OCI-LY7 (cell line): Measurements from ENCODE around the gene SUCLG1. TPM values are rescaled to one million over a fixed set of nuclear protein-coding genes. Genes with fewer than 3 reads are reported as not detected.
A peak's percentile ranks its signal among the peaks of the same experiment; 100 is the strongest.

Source experiments
- BruUV-seq: library from RNA; stranded (reverse); fragments of 400-500 nt; replicated peaks from 2 replicates; lab custom pipeline; 2021; lab: Mats Ljungman, UMichigan
- CTCF ChIA-PET: fragments of 300-600 bp; sonication (Branson Sonifier 250); formaldehyde crosslinking; loops from one replicate; lab custom pipeline; 2022; ENCODE audit warnings: antibody characterized with exemption; ENCODE audit not compliant: unreplicated experiment; lab: Charles Lee
- POLR2A ChIA-PET: fragments of 300-600 bp; sonication (Branson Sonifier 250); formaldehyde crosslinking; loops from one replicate; lab custom pipeline; 2022; ENCODE audit warnings: antibody characterized with exemption; lab: Charles Lee
- DNase-seq: peaks from one replicate; pipeline ENCODE4 v3.0.0-alpha.2; 2015; ENCODE audit warnings: low spot score
- H2AFZ ChIP-seq: fragments of 200-600 bp; sonication (generic), shearing (Covaris generic); 2 replicates; pipeline ENCODE4 v1.6.1; 2014; ENCODE audit warnings: mild to moderate bottlenecking, antibody characterized with exemption, low read length, moderate library complexity
- H3K27ac ChIP-seq: fragments of 200-600 bp; sonication (generic); 2 replicates; pipeline ENCODE4 v1.5.1; 2014; ENCODE audit warnings: mixed run types, low read depth, mild to moderate bottlenecking, moderate library complexity, low read length, inconsistent platforms; ENCODE audit not compliant: poor library complexity, severe bottlenecking
- H3K36me3 ChIP-seq: fragments of 200-600 bp; sonication (generic); 2 replicates; pipeline ENCODE4 v1.6.1; 2014; ENCODE audit warnings: mild to moderate bottlenecking, antibody characterized with exemption, low read length, moderate library complexity, mixed read lengths; ENCODE audit not compliant: insufficient read depth
- H3K4me1 ChIP-seq: fragments of 200-600 bp; sonication (generic); 2 replicates; pipeline ENCODE4 v1.5.1; 2014; ENCODE audit warnings: mild to moderate bottlenecking, low read length; ENCODE audit not compliant: insufficient read depth, poor library complexity, severe bottlenecking
- H3K4me2 ChIP-seq: fragments of 200-600 bp; sonication (generic); 2 replicates; pipeline ENCODE4 v1.6.1; 2014; ENCODE audit warnings: mild to moderate bottlenecking, low read length
- H3K4me3 ChIP-seq: fragments of 200-600 bp; sonication (generic); 2 replicates; pipeline ENCODE4 v1.5.1; 2014; ENCODE audit warnings: mild to moderate bottlenecking, low read depth, low read length; ENCODE audit not compliant: poor library complexity, severe bottlenecking
- H3K79me2 ChIP-seq: fragments of 200-600 bp; sonication (generic); 2 replicates; pipeline ENCODE4 v1.6.1; 2016; ENCODE audit warnings: low read depth, mild to moderate bottlenecking, low read length, moderate library complexity, mixed read lengths; ENCODE audit not compliant: insufficient read depth
- H3K9me2 ChIP-seq: fragments of 200-600 bp; sonication (generic); 2 replicates; pipeline ENCODE4 v1.6.1; 2016; ENCODE audit warnings: mild to moderate bottlenecking, low read length, mixed read lengths; ENCODE audit not compliant: insufficient read depth
- H3K9me3 ChIP-seq: fragments of 200-600 bp; sonication (generic); 2 replicates; pipeline ENCODE4 v1.6.1; 2014; ENCODE audit warnings: mild to moderate bottlenecking, mixed run types, low read length, mixed read lengths
- H4K20me1 ChIP-seq: fragments of 200-600 bp; sonication (generic); 2 replicates; pipeline ENCODE4 v1.6.1; 2014; ENCODE audit warnings: mild to moderate bottlenecking, antibody characterized with exemption, low read length, moderate library complexity, mixed read lengths; ENCODE audit not compliant: insufficient read depth
- CTCF ChIP-seq: fragments of 200-600 bp; sonication (generic); conservative IDR thresholded peaks from 2 replicates; pipeline ENCODE4 v1.5.1; 2014; ENCODE audit warnings: mild to moderate bottlenecking, antibody characterized with exemption, low read length, moderate library complexity, mixed read lengths
- EZH2phosphoT487 ChIP-seq: fragments of 200-600 bp; sonication (generic); IDR thresholded peaks from 2 replicates; pipeline ENCODE4 v1.6.1; 2018; ENCODE audit warnings: low read depth, borderline replicate concordance, mild to moderate bottlenecking, mixed run types, antibody characterized with exemption, low read length, moderate library complexity, mixed read lengths
- intact Hi-C: fragments of 100-400 bp; cut with micrococcal nuclease; formaldehyde crosslinking; loops from one replicate; pipeline ENCODE4 v1.10.0; 2022; ENCODE audit not compliant: unreplicated experiment
- total RNA-seq, 2 experiments: library from RNA; depleted of rRNA in 1 of 2; stranded (reverse); fragments of >200 nt in 1 of 2; shearing (Covaris generic) in 1 of 2; gene quantifications; 2 replicates each; pipeline ENCODE4 v1.2.3, GENCODE V29; 2014 to 2022

Gene SUCLG1
- total RNA-seq, 2 experiments from 2014 or later: 50.6 to 66.4 TPM

- Histone ChIP-seq H3K36me3 (no peaks in the 10 kb centered on the region), H3K9me2 (no peaks in the 10 kb centered on the region), H3K4me3 (no peak overlapping the region), H4K20me1 (no peaks in the 10 kb centered on the region), H2AFZ (no peak overlapping the region), H3K4me1 (no peaks in the 10 kb centered on the region), H3K27ac (no peak overlapping the region), H3K4me2 (no peak overlapping the region), H3K9me3 (no peaks in the 10 kb centered on the region), H3K79me2 (no peaks in the 10 kb centered on the region)
- intact Hi-C loops: loop anchor here (10.0 kb wide), 1 partner anchor 788 kb away; no protein-coding TSS in a partner anchor
- ChIA-PET POLR2A (no interaction called here), CTCF (no interaction called here)
- BruUV-seq: no TSS peak
- TF ChIP-seq EZH2phosphoT487 (no peak), CTCF (no peak)
- DNase-seq: no peak
Measured at GRCh38 chr2:84496386-84496785, 37.3 kb upstream of the SUCLG1 start.

- H3K4me2 ChIP-seq: no peak overlapping the region
- H4K20me1 ChIP-seq: no peaks in the 10 kb centered on the region
- no peak overlapping the region for H2AFZ ChIP-seq
- intact Hi-C loops: loop anchor here (1.0 to 10.0 kb wide), 4 partner anchors 363 to 789 kb away; no protein-coding TSS in a partner anchor
- DNase-seq: peak; percentile 69
- H3K4me1 ChIP-seq: no peaks in the 10 kb centered on the region
- no peaks in the 10 kb centered on the region for H3K79me2 ChIP-seq
- POLR2A ChIA-PET: no interaction called here
- CTCF ChIA-PET: no interaction called here
- H3K9me2 ChIP-seq: no peaks in the 10 kb centered on the region
- TF ChIP-seq EZH2phosphoT487 (no peak), CTCF (peak; percentile 87)
- H3K4me3 ChIP-seq: no peak overlapping the region
- no peaks in the 10 kb centered on the region for H3K36me3 ChIP-seq
- no TSS peak for BruUV-seq
- H3K9me3 ChIP-seq: no peaks in the 10 kb centered on the region
- H3K27ac ChIP-seq: no peak overlapping the region
Measured at GRCh38 chr2:84495539-84496146, 36.6 kb upstream of the SUCLG1 start.

GRCh38 chr2:84494070-84494469 is 35.0 kb upstream of the SUCLG1 start:
- Histone ChIP-seq H3K4me1 (no peaks in the 10 kb centered on the region), H3K9me3 (no peaks in the 10 kb centered on the region), H2AFZ (no peak overlapping the region), H3K36me3 (no peaks in the 10 kb centered on the region), H3K4me3 (no peak overlapping the region), H4K20me1 (no peaks in the 10 kb centered on the region), H3K4me2 (no peak overlapping the region), H3K9me2 (no peaks in the 10 kb centered on the region), H3K79me2 (no peaks in the 10 kb centered on the region), H3K27ac (no peak overlapping the region)
- ChIA-PET CTCF (no interaction called here), POLR2A (no interaction called here)
- intact Hi-C loops: loop anchor here (10.0 kb wide), 1 partner anchor 791 kb away; no protein-coding TSS in a partner anchor
- no peak for DNase-seq
- no TSS peak for BruUV-seq
- TF ChIP-seq CTCF: no peak
- TF ChIP-seq EZH2phosphoT487: no peak
